ENCODE measurements around the gene CADM2.

Gene CADM2

GRCh38 chr3:85210540-85210939, 251.8 kb downstream of the CADM2 start:
- H3K9ac ChIP-seq (ENCODE audit: low read depth, low read length) = no peak overlapping the region
- no peaks in the 10 kb centered on the region for H3K27me3 ChIP-seq (ENCODE audit: control insufficient read depth, insufficient read depth, low read length)
- H3K9me3 ChIP-seq (replicated peaks; ENCODE audit: low read length) = no peaks in the 10 kb centered on the region
- no peak overlapping the region for H3K4me3 ChIP-seq (ENCODE audit: low read length)
- H3K4me1 ChIP-seq (ENCODE audit: control insufficient read depth, insufficient read depth, low read length) = no peaks in the 10 kb centered on the region
- no peak overlapping the region for H3K4me2 ChIP-seq (ENCODE audit: low read length)
- H3K36me3 ChIP-seq (ENCODE audit: insufficient read depth, low read length) = no peaks in the 10 kb centered on the region

- Histone ChIP-seq H3K4me3 (ENCODE audit: low read length) (no peak overlapping the region), H3K9ac (ENCODE audit: low read depth, low read length) (no peak overlapping the region), H3K4me1 (ENCODE audit: control insufficient read depth, insufficient read depth, low read length) (no peaks in the 10 kb centered on the region), H3K9me3 (replicated peaks; ENCODE audit: low read length) (no peaks in the 10 kb centered on the region), H3K4me2 (ENCODE audit: low read length) (no peak overlapping the region), H3K27me3 (ENCODE audit: control insufficient read depth, insufficient read depth, low read length) (no peaks in the 10 kb centered on the region), H3K36me3 (ENCODE audit: insufficient read depth, low read length) (no peaks in the 10 kb centered on the region)
Measured at GRCh38 chr3:85228966-85229365, 270.2 kb downstream of the CADM2 start.

GRCh38 chr3:85244091-85244490, 285.3 kb downstream of the CADM2 start:
- no peaks in the 10 kb centered on the region for H3K36me3 ChIP-seq (ENCODE audit: insufficient read depth, low read length)
- no peaks in the 10 kb centered on the region for H3K9me3 ChIP-seq (replicated peaks; ENCODE audit: low read length)
- no peak overlapping the region for H3K4me2 ChIP-seq (ENCODE audit: low read length)
- H3K4me3 ChIP-seq (ENCODE audit: low read length) = no peak overlapping the region
- no peak overlapping the region for H3K9ac ChIP-seq (ENCODE audit: low read depth, low read length)
- no peaks in the 10 kb centered on the region for H3K27me3 ChIP-seq (ENCODE audit: control insufficient read depth, insufficient read depth, low read length)
- H3K4me1 ChIP-seq (ENCODE audit: control insufficient read depth, insufficient read depth, low read length) = no peaks in the 10 kb centered on the region

- Histone ChIP-seq H3K4me3 (ENCODE audit: low read length) (no peak overlapping the region), H3K9ac (ENCODE audit: low read depth, low read length) (no peak overlapping the region), H3K27me3 (ENCODE audit: control insufficient read depth, insufficient read depth, low read length) (no peaks in the 10 kb centered on the region), H3K36me3 (ENCODE audit: insufficient read depth, low read length) (no peaks in the 10 kb centered on the region), H3K4me1 (ENCODE audit: control insufficient read depth, insufficient read depth, low read length) (no peaks in the 10 kb centered on the region), H3K4me2 (ENCODE audit: low read length) (no peak overlapping the region), H3K9me3 (replicated peaks; ENCODE audit: low read length) (no peaks in the 10 kb centered on the region)
Measured at GRCh38 chr3:85244519-85244918, 285.7 kb downstream of the CADM2 start.

GRCh38 chr3:85251766-85252165, 293.0 kb downstream of the CADM2 start:
- no peaks in the 10 kb centered on the region for H3K9me3 ChIP-seq (replicated peaks; ENCODE audit: low read length)
- H3K4me3 ChIP-seq (ENCODE audit: low read length) = no peak overlapping the region
- no peaks in the 10 kb centered on the region for H3K36me3 ChIP-seq (ENCODE audit: insufficient read depth, low read length)
- no peak overlapping the region for H3K4me2 ChIP-seq (ENCODE audit: low read length)
- no peaks in the 10 kb centered on the region for H3K4me1 ChIP-seq (ENCODE audit: control insufficient read depth, insufficient read depth, low read length)
- no peak overlapping the region for H3K9ac ChIP-seq (ENCODE audit: low read depth, low read length)
- no peaks in the 10 kb centered on the region for H3K27me3 ChIP-seq (ENCODE audit: control insufficient read depth, insufficient read depth, low read length)

- Histone ChIP-seq H3K27me3 (ENCODE audit: control insufficient read depth, insufficient read depth, low read length) (no peaks in the 10 kb centered on the region), H3K4me2 (ENCODE audit: low read length) (no peak overlapping the region), H3K4me1 (ENCODE audit: control insufficient read depth, insufficient read depth, low read length) (no peaks in the 10 kb centered on the region), H3K36me3 (ENCODE audit: insufficient read depth, low read length) (no peaks in the 10 kb centered on the region), H3K4me3 (ENCODE audit: low read length) (no peak overlapping the region), H3K9me3 (replicated peaks; ENCODE audit: low read length) (no peaks in the 10 kb centered on the region), H3K9ac (ENCODE audit: low read depth, low read length) (no peak overlapping the region)
Measured at GRCh38 chr3:85252686-85253085, 293.9 kb downstream of the CADM2 start.

- no peaks in the 10 kb centered on the region for H3K9me3 ChIP-seq (replicated peaks; ENCODE audit: low read length)
- H3K4me1 ChIP-seq (ENCODE audit: control insufficient read depth, insufficient read depth, low read length) = no peaks in the 10 kb centered on the region
- H3K4me2 ChIP-seq (ENCODE audit: low read length) = no peak overlapping the region
- no peak overlapping the region for H3K9ac ChIP-seq (ENCODE audit: low read depth, low read length)
- no peaks in the 10 kb centered on the region for H3K27me3 ChIP-seq (ENCODE audit: control insufficient read depth, insufficient read depth, low read length)
- H3K4me3 ChIP-seq (ENCODE audit: low read length) = no peak overlapping the region
- H3K36me3 ChIP-seq (ENCODE audit: insufficient read depth, low read length) = no peaks in the 10 kb centered on the region
Measured at GRCh38 chr3:85254738-85255137, 295.9 kb downstream of the CADM2 start.

GRCh38 chr3:85255949-85256348, 297.2 kb downstream of the CADM2 start:
- no peak overlapping the region for H3K9ac ChIP-seq (ENCODE audit: low read depth, low read length)
- H3K4me2 ChIP-seq (ENCODE audit: low read length) = no peak overlapping the region
- no peaks in the 10 kb centered on the region for H3K27me3 ChIP-seq (ENCODE audit: control insufficient read depth, insufficient read depth, low read length)
- H3K4me1 ChIP-seq (ENCODE audit: control insufficient read depth, insufficient read depth, low read length) = no peaks in the 10 kb centered on the region
- H3K36me3 ChIP-seq (ENCODE audit: insufficient read depth, low read length) = no peaks in the 10 kb centered on the region
- no peak overlapping the region for H3K4me3 ChIP-seq (ENCODE audit: low read length)
- no peaks in the 10 kb centered on the region for H3K9me3 ChIP-seq (replicated peaks; ENCODE audit: low read length)

GRCh38 chr3:85258326-85258725, 299.5 kb downstream of the CADM2 start:
- no peak overlapping the region for H3K4me3 ChIP-seq (ENCODE audit: low read length)
- H3K27me3 ChIP-seq (ENCODE audit: control insufficient read depth, insufficient read depth, low read length) = no peaks in the 10 kb centered on the region
- no peaks in the 10 kb centered on the region for H3K36me3 ChIP-seq (ENCODE audit: insufficient read depth, low read length)
- H3K9ac ChIP-seq (ENCODE audit: low read depth, low read length) = no peak overlapping the region
- H3K4me2 ChIP-seq (ENCODE audit: low read length) = no peak overlapping the region
- no peaks in the 10 kb centered on the region for H3K9me3 ChIP-seq (replicated peaks; ENCODE audit: low read length)
- H3K4me1 ChIP-seq (ENCODE audit: control insufficient read depth, insufficient read depth, low read length) = no peaks in the 10 kb centered on the region

- no peak overlapping the region for H3K4me3 ChIP-seq (ENCODE audit: low read length)
- H3K27me3 ChIP-seq (ENCODE audit: control insufficient read depth, insufficient read depth, low read length) = no peaks in the 10 kb centered on the region
- H3K4me2 ChIP-seq (ENCODE audit: low read length) = no peak overlapping the region
- no peaks in the 10 kb centered on the region for H3K9me3 ChIP-seq (replicated peaks; ENCODE audit: low read length)
- H3K4me1 ChIP-seq (ENCODE audit: control insufficient read depth, insufficient read depth, low read length) = no peaks in the 10 kb centered on the region
- no peaks in the 10 kb centered on the region for H3K36me3 ChIP-seq (ENCODE audit: insufficient read depth, low read length)
- H3K9ac ChIP-seq (ENCODE audit: low read depth, low read length) = no peak overlapping the region
Measured at GRCh38 chr3:85258819-85259218, 300.0 kb downstream of the CADM2 start.

- H3K4me1 ChIP-seq (ENCODE audit: control insufficient read depth, insufficient read depth, low read length) = no peaks in the 10 kb centered on the region
- no peaks in the 10 kb centered on the region for H3K27me3 ChIP-seq (ENCODE audit: control insufficient read depth, insufficient read depth, low read length)
- H3K4me3 ChIP-seq (ENCODE audit: low read length) = no peak overlapping the region
- H3K9ac ChIP-seq (ENCODE audit: low read depth, low read length) = no peak overlapping the region
- H3K9me3 ChIP-seq (replicated peaks; ENCODE audit: low read length) = no peaks in the 10 kb centered on the region
- no peak overlapping the region for H3K4me2 ChIP-seq (ENCODE audit: low read length)
- H3K36me3 ChIP-seq (ENCODE audit: insufficient read depth, low read length) = no peaks in the 10 kb centered on the region
Measured at GRCh38 chr3:85259748-85260147, 301.0 kb downstream of the CADM2 start.

- no peak overlapping the region for H3K4me3 ChIP-seq (ENCODE audit: low read length)
- H3K9me3 ChIP-seq (replicated peaks; ENCODE audit: low read length) = no peaks in the 10 kb centered on the region
- H3K9ac ChIP-seq (ENCODE audit: low read depth, low read length) = no peak overlapping the region
- no peaks in the 10 kb centered on the region for H3K4me1 ChIP-seq (ENCODE audit: control insufficient read depth, insufficient read depth, low read length)
- H3K4me2 ChIP-seq (ENCODE audit: low read length) = no peak overlapping the region
- no peaks in the 10 kb centered on the region for H3K27me3 ChIP-seq (ENCODE audit: control insufficient read depth, insufficient read depth, low read length)
- no peaks in the 10 kb centered on the region for H3K36me3 ChIP-seq (ENCODE audit: insufficient read depth, low read length)
Measured at GRCh38 chr3:85264381-85264780, 305.6 kb downstream of the CADM2 start.
